HUES48 (cell line): Measurements from ENCODE around the gene ANKRD26.
"Not testable (repeated sequence)": the region's sequence is repeated elsewhere in the genome, so short reads cannot be mapped to it uniquely, and the experiment has no call there.

Experiments used
- H3K27ac ChIP-seq: one replicate; pipeline ENCODE4 v1.7.0; 2013; ENCODE audit warnings: low read depth, low read length, inconsistent platforms
- H3K27me3 ChIP-seq: 2 replicates; pipeline ENCODE4 v1.6.1; 2013; ENCODE audit warnings: mild to moderate bottlenecking, low read length; ENCODE audit not compliant: control insufficient read depth, insufficient read depth
- H3K36me3 ChIP-seq: 2 replicates; pipeline ENCODE4 v1.6.1; 2013; ENCODE audit warnings: low read length; ENCODE audit not compliant: control insufficient read depth, insufficient read depth
- H3K4me1 ChIP-seq: 2 replicates; pipeline ENCODE4 v1.6.1; 2013; ENCODE audit warnings: mild to moderate bottlenecking, low read length; ENCODE audit not compliant: control insufficient read depth, insufficient read depth
- H3K4me3 ChIP-seq: 2 replicates; pipeline ENCODE4 v1.5.1; 2013; ENCODE audit warnings: mild to moderate bottlenecking, low read depth, low read length
- H3K9ac ChIP-seq: 2 replicates; pipeline ENCODE4 v1.6.1; 2013; ENCODE audit warnings: mild to moderate bottlenecking, low read depth, low read length, moderate library complexity
- H3K9me3 ChIP-seq: 2 replicates; pipeline ENCODE4 v1.6.1; 2013; ENCODE audit warnings: low read length; ENCODE audit not compliant: control insufficient read depth, insufficient read depth

The ANKRD26 gene

GRCh38 chr10:27088119-27089044 lies 11.9 kb downstream of the ANKRD26 start:
- no peaks in the 10 kb centered on the region for H3K9me3 ChIP-seq
- no peak overlapping the region for H3K9ac ChIP-seq
- no peaks in the 10 kb centered on the region for H3K27me3 ChIP-seq
- peaks cover 49% of the 10 kb centered on the region for H3K36me3 ChIP-seq
- no peak overlapping the region for H3K27ac ChIP-seq
- H3K4me3 ChIP-seq = no peak overlapping the region
- no peaks in the 10 kb centered on the region for H3K4me1 ChIP-seq

- H3K36me3 ChIP-seq = peaks cover 31% of the 10 kb centered on the region
- H3K4me1 ChIP-seq = no peaks in the 10 kb centered on the region
- no peaks in the 10 kb centered on the region for H3K9me3 ChIP-seq
- no peak overlapping the region for H3K4me3 ChIP-seq
- H3K27me3 ChIP-seq = no peaks in the 10 kb centered on the region
- H3K27ac ChIP-seq = no peak overlapping the region
- H3K9ac ChIP-seq = no peak overlapping the region
Observed at GRCh38 chr10:27072436-27073114, 27.7 kb downstream of the ANKRD26 start.

- no peak overlapping the region for H3K9ac ChIP-seq
- no peak overlapping the region for H3K4me3 ChIP-seq
- no peaks in the 10 kb centered on the region for H3K4me1 ChIP-seq
- H3K9me3 ChIP-seq = no peaks in the 10 kb centered on the region
- no peaks in the 10 kb centered on the region for H3K27me3 ChIP-seq
- H3K27ac ChIP-seq = no peak overlapping the region
- peaks cover 19% of the 10 kb centered on the region; the same call in 1 of the 2 replicates for H3K36me3 ChIP-seq
Observed at GRCh38 chr10:27068217-27068891, 31.9 kb downstream of the ANKRD26 start.

GRCh38 chr10:27065084-27065483 lies 35.2 kb downstream of the ANKRD26 start:
- Histone ChIP-seq H3K4me3 (no peak overlapping the region), H3K4me1 (no peaks in the 10 kb centered on the region), H3K27ac (no peak overlapping the region), H3K9ac (no peak overlapping the region), H3K9me3 (no peaks in the 10 kb centered on the region), H3K27me3 (no peaks in the 10 kb centered on the region), H3K36me3 (peaks cover 39% of the 10 kb centered on the region)

GRCh38 chr10:27052656-27053055 lies 47.6 kb downstream of the ANKRD26 start:
- peaks cover 42% of the 10 kb centered on the region for H3K36me3 ChIP-seq
- no peaks in the 10 kb centered on the region for H3K27me3 ChIP-seq
- no peak overlapping the region for H3K4me3 ChIP-seq
- no peak overlapping the region for H3K9ac ChIP-seq
- H3K9me3 ChIP-seq = no peaks in the 10 kb centered on the region
- H3K27ac ChIP-seq = no peak overlapping the region
- H3K4me1 ChIP-seq = no peaks in the 10 kb centered on the region

GRCh38 chr10:27045247-27045646 lies 55.0 kb downstream of the ANKRD26 start:
- H3K4me3 ChIP-seq, H3K9me3 ChIP-seq, H3K27ac ChIP-seq, H3K27me3 ChIP-seq, H3K9ac ChIP-seq, H3K4me1 ChIP-seq: not testable (repeated sequence)
- peaks cover 21% of the 10 kb centered on the region for H3K36me3 ChIP-seq

GRCh38 chr10:27041196-27041595 lies 59.1 kb downstream of the ANKRD26 start:
- Histone ChIP-seq H3K9me3 (no peaks in the 10 kb centered on the region), H3K4me1 (peaks cover 4% of the 10 kb centered on the region; the same call in 1 of the 2 replicates), H3K9ac (no peak overlapping the region), H3K4me3 (no peak overlapping the region), H3K27ac (no peak overlapping the region), H3K36me3 (peaks cover 45% of the 10 kb centered on the region), H3K27me3 (no peaks in the 10 kb centered on the region)

- H3K4me3 ChIP-seq = no peak overlapping the region
- H3K4me1 ChIP-seq = no peaks in the 10 kb centered on the region
- peaks cover 46% of the 10 kb centered on the region for H3K36me3 ChIP-seq
- no peak overlapping the region for H3K9ac ChIP-seq
- H3K9me3 ChIP-seq = no peaks in the 10 kb centered on the region
- no peaks in the 10 kb centered on the region for H3K27me3 ChIP-seq
- H3K27ac ChIP-seq = no peak overlapping the region
Observed at GRCh38 chr10:27038168-27038567, 62.1 kb downstream of the ANKRD26 start.

GRCh38 chr10:27035163-27035562 lies 65.1 kb downstream of the ANKRD26 start:
- Histone ChIP-seq H3K9ac (no peak overlapping the region), H3K36me3 (peaks cover 39% of the 10 kb centered on the region), H3K4me1 (no peaks in the 10 kb centered on the region), H3K27ac (no peak overlapping the region), H3K27me3 (no peaks in the 10 kb centered on the region), H3K9me3 (no peaks in the 10 kb centered on the region), H3K4me3 (no peak overlapping the region)

- Histone ChIP-seq H3K4me3 (no peak overlapping the region), H3K27ac (no peak overlapping the region), H3K9me3 (no peaks in the 10 kb centered on the region), H3K9ac (no peak overlapping the region), H3K4me1 (no peaks in the 10 kb centered on the region), H3K27me3 (no peaks in the 10 kb centered on the region), H3K36me3 (peaks cover 25% of the 10 kb centered on the region)
Observed at GRCh38 chr10:27030060-27030459, 70.2 kb downstream of the ANKRD26 start.
